Stimulated activated CD8-positive, alpha-beta memory T cell treated with anti-CD3 and anti-CD28 coated beads, Interleukin-15, amount 100 ng/mL, for 1 hour (primary cell): Measurements from ENCODE around the gene EGF.
"Not testable (repeated sequence)": the region's sequence is repeated elsewhere in the genome, so short reads cannot be mapped to it uniquely, and the experiment has no call there.

Source experiments
- DNase-seq: peaks from one replicate; pipeline ENCODE4 v3.0.0-alpha.2; 2020; ENCODE audit warnings: low read depth

The EGF gene

DNA sequence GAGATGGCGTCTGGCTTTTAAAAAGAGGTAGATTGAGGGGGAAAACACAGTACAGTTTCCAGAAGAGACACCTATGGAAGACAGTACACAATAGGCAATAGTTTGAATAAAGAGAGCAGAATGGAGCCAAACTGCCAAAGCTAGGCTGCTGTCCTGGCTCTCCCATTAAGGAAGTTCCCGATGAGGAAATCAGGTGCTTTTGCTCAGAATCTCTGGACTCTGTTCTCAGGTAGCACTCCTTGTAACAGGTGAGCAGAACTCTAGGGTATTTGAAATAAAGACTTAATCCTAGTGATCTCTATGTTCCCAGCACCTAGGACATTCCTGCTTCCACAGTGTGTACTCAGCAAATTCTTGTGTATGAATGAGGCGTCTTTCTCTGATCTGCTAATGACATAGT, 1.6 kb downstream of the EGF start:
- no peak for DNase-seq

DNA sequence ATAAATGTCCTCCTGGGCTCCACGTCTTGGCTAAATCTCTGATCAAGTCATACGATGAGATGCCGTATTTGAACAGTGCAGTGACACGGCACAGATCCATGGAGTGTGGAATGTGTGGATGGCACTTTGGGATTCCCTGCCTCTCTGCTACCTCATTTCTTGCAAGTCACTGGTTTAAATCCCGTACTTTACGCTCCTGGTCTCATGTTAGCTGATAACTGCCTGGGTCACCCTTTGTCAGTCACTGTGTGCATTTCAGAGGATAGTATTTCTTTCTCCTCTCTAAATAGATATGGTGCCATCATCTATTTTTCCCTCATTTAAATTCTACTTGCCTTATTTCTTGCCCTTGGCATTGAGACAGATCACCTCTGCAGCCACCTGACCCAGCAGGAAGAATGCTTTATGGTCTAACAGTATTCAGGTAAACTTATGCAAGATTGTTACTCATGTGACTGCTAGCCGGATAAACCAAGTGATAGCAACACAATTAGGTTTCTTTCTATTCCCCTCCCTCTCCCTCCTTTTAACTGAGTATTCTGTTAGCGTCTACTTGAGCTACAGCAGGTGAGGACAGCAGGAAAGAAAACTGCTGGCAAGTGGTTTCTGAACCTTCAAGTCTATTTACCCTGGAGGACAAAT, 2.8 kb downstream of the EGF start:
- DNase-seq = no peak

DNA sequence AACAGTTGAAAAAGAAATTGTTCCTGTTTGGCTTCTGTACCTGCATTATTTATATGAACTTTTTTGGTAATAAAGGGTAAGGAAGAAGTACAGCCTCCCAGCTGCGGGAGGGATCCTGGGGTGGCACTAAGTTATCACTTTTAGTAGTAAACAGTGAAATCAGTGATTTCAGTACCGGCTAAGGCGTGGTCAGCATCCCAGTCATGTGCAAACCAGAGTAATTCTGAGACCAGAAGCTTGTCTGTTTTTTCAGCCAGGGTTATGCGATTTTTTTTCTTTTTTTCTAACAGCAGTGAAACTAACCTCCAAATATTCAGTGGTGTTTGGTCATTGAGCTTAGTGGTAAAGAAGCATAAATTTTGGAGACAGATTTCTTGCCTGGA, 3.3 kb downstream of the EGF start:
- no peak for DNase-seq

DNA sequence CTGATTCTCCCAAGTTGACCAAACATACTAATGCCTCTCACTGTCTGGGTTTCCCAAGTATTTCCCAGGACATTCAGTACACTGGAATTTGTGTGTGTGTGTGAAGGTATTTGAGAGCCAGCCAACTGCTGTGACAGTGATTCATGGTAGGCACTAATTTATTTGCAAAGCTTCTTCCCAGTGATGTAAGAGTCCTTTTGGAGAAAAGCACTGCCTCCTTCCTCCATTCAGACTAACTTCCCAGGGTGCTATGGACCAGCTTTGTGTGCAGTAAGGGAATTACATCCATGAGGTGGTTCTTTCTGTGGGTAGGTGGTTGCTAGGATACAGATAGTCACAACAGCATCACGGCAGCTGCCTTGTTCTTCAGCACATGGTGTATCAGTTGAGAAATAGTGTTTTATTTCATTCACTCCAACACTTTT, 8.7 kb downstream of the EGF start:
- no peak for DNase-seq

DNA sequence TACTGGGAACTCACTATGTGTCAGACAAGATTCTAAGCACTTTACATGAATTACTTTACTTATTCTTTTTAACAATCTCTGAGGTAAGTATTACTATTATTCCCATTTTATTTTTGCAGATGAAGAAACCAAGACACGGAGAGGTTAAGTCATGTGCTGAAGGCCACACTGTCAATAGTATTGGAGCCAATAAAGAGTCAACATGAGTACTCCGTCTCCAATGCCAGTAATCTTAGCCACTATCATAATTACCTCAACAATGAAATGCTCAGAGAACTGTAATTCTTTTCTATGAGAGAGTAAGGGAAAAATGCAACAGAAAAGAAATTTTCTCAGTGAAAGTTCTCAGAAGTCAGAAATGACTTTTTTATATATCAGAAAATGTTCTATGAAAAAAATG, 12.7 kb downstream of the EGF start:
- DNase-seq = no peak

- no peak for DNase-seq
These were observed 15.8 kb downstream of the EGF start for GRCh38 chr4:109928327-109929045.

GRCh38 chr4:109930464-109930863, 17.8 kb downstream of the EGF start:
- DNase-seq = no peak

DNA sequence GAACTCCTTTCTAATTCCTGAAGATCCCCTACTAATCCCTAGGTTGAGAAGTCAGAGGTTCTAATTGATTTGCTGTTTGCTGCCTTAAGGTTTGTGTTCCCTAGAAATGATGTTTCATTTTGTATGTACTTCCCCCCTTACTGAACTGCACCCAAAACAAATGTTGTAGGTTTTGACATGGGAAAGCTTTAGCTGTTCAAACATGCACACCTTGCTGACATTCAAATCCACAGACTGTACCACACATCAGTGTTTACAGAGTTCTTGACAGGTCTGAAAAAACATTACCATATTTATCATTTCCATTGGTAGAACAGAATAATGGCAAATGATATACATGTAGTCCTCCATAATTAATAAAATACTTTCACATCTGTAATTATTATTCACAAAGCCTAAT, 18.2 kb downstream of the EGF start:
- no peak for DNase-seq

GRCh38 chr4:109931318-109931717, 18.6 kb downstream of the EGF start:
- no peak for DNase-seq

DNA sequence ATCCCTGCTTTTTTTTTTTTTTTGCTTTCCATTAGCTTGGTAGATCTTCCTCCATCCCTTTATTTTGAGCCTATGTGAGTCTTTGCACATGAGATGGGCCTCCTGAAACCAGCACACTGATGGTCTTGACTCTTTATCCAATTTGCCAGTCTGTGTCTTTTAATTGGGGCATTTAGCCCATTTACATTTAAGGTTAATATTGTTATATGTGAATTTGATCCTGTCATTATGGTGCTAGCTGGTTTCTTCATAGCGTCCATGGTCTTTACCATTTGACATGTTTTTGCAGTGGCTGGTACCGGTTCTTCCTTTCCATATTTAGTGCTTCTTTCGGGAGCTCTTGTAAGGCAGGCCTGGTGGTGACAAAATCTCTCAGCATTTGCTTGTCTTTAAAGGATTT, 24.7 kb downstream of the EGF start:
- not testable (repeated sequence) for DNase-seq

DNA sequence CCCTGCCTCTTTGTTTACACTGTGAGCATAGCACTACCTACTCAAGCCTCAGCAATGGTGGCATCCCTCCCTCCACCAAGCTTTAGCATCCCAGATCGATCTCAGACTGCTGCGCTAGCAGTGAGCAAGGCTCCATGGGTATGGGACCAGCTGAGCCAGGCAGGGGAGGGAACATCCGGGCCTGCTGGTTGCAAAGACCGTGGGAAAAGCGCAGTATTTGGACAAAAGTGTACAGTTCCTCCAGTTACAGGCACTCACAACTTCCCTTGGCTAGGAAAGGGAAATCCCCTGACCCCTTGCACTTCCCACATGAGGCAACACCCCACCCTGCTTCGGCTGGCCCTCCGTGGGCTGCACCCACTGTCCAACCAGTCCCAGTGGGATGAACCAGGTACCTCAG, 26.5 kb downstream of the EGF start:
- DNase-seq = no peak

GRCh38 chr4:109942292-109942926, 29.7 kb downstream of the EGF start:
- no peak for DNase-seq

- no peak for DNase-seq
These were observed 31.1 kb downstream of the EGF start for GRCh38 chr4:109943745-109944144.

DNA sequence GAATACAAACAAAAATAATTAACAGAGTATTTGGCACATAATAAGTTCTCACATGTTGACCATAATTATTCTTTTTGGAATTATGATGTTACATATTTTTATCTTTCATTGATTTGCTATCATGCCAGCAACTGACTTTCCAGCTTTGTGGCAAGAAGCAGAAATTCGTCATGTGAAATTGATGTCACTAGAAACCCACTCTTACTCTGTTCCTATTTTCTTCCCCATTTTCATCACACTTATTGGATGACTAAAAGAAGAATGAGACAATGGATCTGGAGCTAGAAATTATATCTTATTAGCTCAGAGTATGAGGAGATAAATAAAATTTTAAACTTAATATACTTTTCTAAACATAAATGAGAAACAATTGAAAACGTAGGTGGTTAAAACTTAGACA, 31.9 kb downstream of the EGF start:
- DNase-seq = no peak

DNA sequence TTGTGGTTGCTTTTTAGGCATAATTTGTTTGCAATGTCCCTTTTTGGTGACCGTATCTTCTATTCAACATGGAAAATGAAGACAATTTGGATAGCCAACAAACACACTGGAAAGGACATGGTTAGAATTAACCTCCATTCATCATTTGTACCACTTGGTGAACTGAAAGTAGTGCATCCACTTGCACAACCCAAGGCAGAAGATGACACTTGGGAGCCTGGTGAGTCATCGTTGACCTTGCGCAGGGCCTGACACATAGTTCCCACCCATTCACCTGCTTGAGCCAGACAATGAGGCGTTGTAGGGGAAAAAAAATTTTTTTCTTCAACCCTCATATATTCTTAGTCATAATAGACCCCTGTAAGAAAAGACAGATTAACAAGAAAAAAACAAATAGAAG, 32.4 kb downstream of the EGF start:
- DNase-seq = no peak

GRCh38 chr4:109946120-109946519, 33.4 kb downstream of the EGF start:
- no peak for DNase-seq

- DNase-seq = no peak
These were observed 34.8 kb downstream of the EGF start for GRCh38 chr4:109947457-109947856.

DNA sequence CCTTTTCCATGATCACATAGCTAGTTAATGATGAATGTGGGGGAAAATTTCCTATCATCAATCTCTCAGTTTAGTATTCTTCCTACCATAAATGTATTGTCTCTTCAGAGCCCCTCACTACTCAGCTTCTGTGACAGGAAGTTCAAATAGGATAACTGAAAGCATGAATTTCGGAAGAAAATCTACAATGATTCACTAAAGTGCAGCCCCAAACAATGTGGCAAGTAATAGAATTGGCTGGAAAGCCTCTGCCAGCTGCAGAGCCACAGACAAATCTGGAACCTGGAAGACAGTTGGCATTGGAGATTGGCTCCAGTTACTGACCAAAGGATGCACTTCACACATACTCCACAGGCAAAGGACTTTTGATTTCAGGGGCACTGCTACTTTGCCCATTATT, 35.2 kb downstream of the EGF start:
- no peak for DNase-seq

DNA sequence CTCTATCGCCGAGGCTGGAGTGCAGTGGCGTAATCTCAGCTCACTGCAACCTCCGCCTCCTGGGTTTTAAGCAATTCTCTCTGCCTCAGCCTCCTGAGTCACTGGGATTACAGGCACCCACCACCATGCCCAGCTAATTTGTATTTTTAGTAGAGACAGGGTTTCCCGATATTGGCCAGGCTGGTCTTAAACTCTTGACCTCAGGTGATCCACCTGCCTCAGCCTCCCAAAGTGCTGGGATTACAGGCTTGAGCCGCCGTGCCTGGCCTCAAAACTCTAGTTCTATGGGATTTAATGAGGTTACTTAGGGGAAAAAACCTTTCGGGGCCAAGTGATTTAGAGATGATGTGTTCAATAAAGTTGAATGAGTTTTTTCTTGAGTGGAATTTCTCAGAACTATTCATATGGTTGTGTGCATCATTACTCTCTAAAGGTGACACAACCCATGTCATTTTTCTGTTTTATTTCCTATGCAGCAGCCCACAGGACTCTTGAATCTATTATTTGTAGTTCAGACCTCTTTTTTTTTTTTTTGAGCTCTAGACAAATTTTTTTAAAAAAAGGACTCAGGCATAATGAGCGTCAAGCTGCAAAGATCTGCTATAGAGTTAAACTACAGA, 36.5 kb downstream of the EGF start:
- not testable (repeated sequence) for DNase-seq

DNA sequence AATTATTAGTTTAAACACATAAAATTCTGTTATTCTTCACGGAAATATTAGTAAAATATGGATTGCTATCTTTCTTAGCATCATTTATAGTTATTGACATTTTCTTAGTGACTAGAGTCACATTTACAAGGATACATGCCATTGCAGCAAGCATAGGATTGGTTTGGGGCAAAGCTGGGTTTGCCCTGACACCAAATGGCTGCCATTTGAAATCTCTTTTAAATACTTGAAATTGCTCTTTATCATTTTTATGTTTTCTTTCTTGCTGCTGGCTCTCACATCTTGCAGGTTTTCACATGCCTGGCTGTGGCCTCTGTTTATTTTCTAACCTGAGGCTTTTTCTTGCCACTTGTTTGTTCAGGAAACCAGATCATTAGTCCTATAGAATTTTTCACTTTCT, 39.9 kb downstream of the EGF start:
- no peak for DNase-seq

DNA sequence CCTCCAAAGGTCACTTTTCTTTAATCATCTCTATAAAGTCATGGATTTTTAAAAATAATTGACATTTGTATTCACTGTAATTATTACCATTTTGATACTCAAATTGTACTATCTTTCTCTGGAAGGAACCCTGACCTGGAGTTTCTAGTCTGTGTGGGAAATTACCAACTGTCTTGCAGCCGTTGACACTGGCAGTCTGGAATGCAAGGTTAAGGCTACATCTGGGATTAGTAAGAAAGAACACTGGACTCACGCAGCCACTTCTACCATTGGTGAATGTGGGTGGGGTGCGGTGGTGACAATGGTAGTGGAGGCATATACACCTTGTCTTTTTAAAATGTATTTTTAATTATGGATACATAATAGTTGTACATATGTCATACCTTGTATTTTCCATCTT, 40.9 kb downstream of the EGF start:
- no peak for DNase-seq

DNA sequence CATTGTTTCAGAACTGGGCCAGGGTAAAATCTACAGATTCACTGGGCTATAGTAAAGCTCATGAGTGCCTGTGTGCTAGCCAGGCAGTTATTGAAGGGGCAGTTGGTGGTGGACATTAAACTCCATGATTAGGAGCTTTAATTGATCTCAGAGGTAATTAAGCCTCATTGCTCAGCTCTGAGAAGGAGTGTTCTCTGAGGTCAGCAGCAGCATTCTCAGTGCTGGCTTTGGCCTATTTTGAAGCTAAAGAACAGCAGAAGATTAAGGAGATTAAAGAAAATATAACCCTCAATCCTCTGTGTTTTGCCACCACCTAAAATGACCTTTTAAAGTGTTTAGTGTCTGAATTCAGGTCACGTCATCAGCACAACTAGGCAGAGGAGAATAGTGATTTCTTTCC, 42.5 kb downstream of the EGF start:
- no peak for DNase-seq

DNA sequence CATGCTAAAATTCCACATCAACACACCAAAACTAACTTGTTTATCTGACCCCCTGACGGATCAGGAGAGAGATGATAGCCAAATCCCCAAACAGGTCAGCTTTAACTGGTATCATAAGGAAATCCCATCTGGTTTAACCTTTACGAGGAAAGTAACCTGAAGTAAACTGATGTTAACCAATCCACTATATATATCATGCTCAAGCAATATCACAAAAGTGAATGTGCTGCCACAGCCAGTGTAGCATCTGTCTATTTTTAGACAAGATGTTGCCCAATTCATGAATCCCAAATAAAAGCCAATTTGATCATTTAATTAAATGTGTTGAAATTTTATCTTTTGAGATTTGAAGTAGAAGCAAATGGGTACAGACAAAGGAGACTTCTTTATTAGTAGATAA, 44.5 kb downstream of the EGF start:
- no peak for DNase-seq
